Stimulated activated CD4-positive, alpha-beta T cell treated with anti-CD3 and anti-CD28 coated beads, Interleukin-12 subunit alpha, Interleukin-12 subunit beta, amount 100 ng/mL, for 48 hours (primary cell): ENCODE results near the gene ATF6B.
A peak's percentile ranks its signal among the peaks of the same experiment; 100 is the strongest.
"Not testable (repeated sequence)": the region's sequence is repeated elsewhere in the genome, so short reads cannot be mapped to it uniquely, and the experiment has no call there.

Experiments
- DNase-seq, 3 donors: peaks; one replicate each; pipeline ENCODE4 v3.0.0-alpha.2; 2020; ENCODE audit warnings: low read depth in 2 of 3, low spot score in 1 of 3

Gene ATF6B

GRCh38 chr6:32108094-32108627, 19.9 kb downstream of the ATF6B start:
- no peak for DNase-seq

GRCh38 chr6:32107406-32107805, 20.6 kb downstream of the ATF6B start:
- no peak for DNase-seq

GRCh38 chr6:32105433-32105832, 22.6 kb downstream of the ATF6B start:
- no peak for DNase-seq

GRCh38 chr6:32102255-32102654, 25.8 kb downstream of the ATF6B start:
- no peak for DNase-seq

- not testable (repeated sequence) for DNase-seq
These were observed 27.8 kb downstream of the ATF6B start for GRCh38 chr6:32100251-32100650.

GRCh38 chr6:32097364-32097763, 30.7 kb downstream of the ATF6B start:
- DNase-seq, result no peak

GRCh38 chr6:32096394-32097258, 31.4 kb downstream of the ATF6B start:
- DNase-seq, result no peak

- DNase-seq, result no peak
These were observed 32.0 kb downstream of the ATF6B start for GRCh38 chr6:32096087-32096393.

GRCh38 chr6:32095338-32096086, 32.5 kb downstream of the ATF6B start:
- no peak for DNase-seq

- DNase-seq, result no peak
These were observed 35.1 kb downstream of the ATF6B start for GRCh38 chr6:32092760-32093497.

GRCh38 chr6:32089082-32089828, 38.8 kb downstream of the ATF6B start:
- DNase-seq, result no peak

- no peak for DNase-seq
These were observed 39.5 kb downstream of the ATF6B start for GRCh38 chr6:32088487-32089049.

- DNase-seq, result peak; percentile 67 to 68 (median 67)
These were observed 40.2 kb downstream of the ATF6B start for GRCh38 chr6:32087574-32088486.

GRCh38 chr6:32086661-32087573, 41.1 kb downstream of the ATF6B start:
- peak; percentile 14 to 33 (median 24) for DNase-seq

GRCh38 chr6:32085759-32086459, 42.1 kb downstream of the ATF6B start:
- DNase-seq, result no peak

GRCh38 chr6:32084780-32085179, 43.3 kb downstream of the ATF6B start:
- DNase-seq, result no peak

- DNase-seq, result no peak
These were observed 44.0 kb downstream of the ATF6B start for GRCh38 chr6:32083812-32084768.
